H9 (cell line): Measurements from ENCODE around the gene S100A8. TPM values are rescaled to one million over a fixed set of nuclear protein-coding genes. Genes with fewer than 3 reads are reported as not detected.
A peak's percentile ranks its signal among the peaks of the same experiment; 100 is the strongest.

ENCODE experiments used
- DNase-seq: peaks from one replicate; pipeline ENCODE4 v3.0.0-alpha.2; 2017
- H2AFZ ChIP-seq: one replicate; pipeline ENCODE4 v1.6.1; 2013; ENCODE audit warnings: mild to moderate bottlenecking, low read length, control low read depth, moderate library complexity
- H2AK5ac ChIP-seq: 2 replicates; pipeline ENCODE4 v1.6.1; 2013; ENCODE audit warnings: low read length, control low read depth, mixed read lengths; ENCODE audit not compliant: insufficient read length
- H2BK120ac ChIP-seq: one replicate; pipeline ENCODE4 v1.6.1; 2013; ENCODE audit warnings: low read depth, mild to moderate bottlenecking, low read length, control low read depth, inconsistent platforms; ENCODE audit not compliant: poor library complexity, severe bottlenecking
- H2BK12ac ChIP-seq: 2 replicates; pipeline ENCODE4 v1.6.1; 2013; ENCODE audit warnings: low read length, control low read depth, mixed read lengths, low read depth; ENCODE audit not compliant: insufficient read length
- H2BK15ac ChIP-seq: 2 replicates; pipeline ENCODE4 v1.6.1; 2013; ENCODE audit warnings: low read depth, low read length, control low read depth
- H2BK20ac ChIP-seq: one replicate; pipeline ENCODE4 v1.6.1; 2013; ENCODE audit warnings: low read depth, mild to moderate bottlenecking, low read length, control low read depth, inconsistent platforms; ENCODE audit not compliant: poor library complexity, severe bottlenecking
- H2BK5ac ChIP-seq: 2 replicates; pipeline ENCODE4 v1.6.1; 2013; ENCODE audit warnings: low read length, control low read depth, mixed read lengths; ENCODE audit not compliant: insufficient read length
- H3K14ac ChIP-seq: 2 replicates; pipeline ENCODE4 v1.6.1; 2013; ENCODE audit warnings: low read length, control low read depth; ENCODE audit not compliant: insufficient read depth
- H3K18ac ChIP-seq: 2 replicates; pipeline ENCODE4 v1.6.1; 2013; ENCODE audit warnings: low read depth, mild to moderate bottlenecking, mixed read lengths, low read length, control low read depth; ENCODE audit not compliant: insufficient read length
- H3K23ac ChIP-seq: 2 replicates; pipeline ENCODE4 v1.6.1; 2013; ENCODE audit warnings: low read length, control low read depth, mixed read lengths, low read depth; ENCODE audit not compliant: insufficient read length
- H3K23me2 ChIP-seq: 2 replicates; pipeline ENCODE4 v1.6.1; 2013; ENCODE audit warnings: low read depth, mild to moderate bottlenecking, mixed read lengths, low read length, control low read depth; ENCODE audit not compliant: insufficient read length, poor library complexity, severe bottlenecking
- H3K27ac ChIP-seq: 2 replicates; pipeline ENCODE4 v1.5.1; 2013; ENCODE audit warnings: low read length, control low read depth, mixed read lengths, low read depth; ENCODE audit not compliant: insufficient read length
- H3K27me3 ChIP-seq: 2 replicates; pipeline ENCODE4 v1.6.1; 2013; ENCODE audit warnings: low read length, control low read depth, inconsistent platforms; ENCODE audit not compliant: insufficient read depth
- H3K4ac ChIP-seq: 2 replicates; pipeline ENCODE4 v1.6.1; 2013; ENCODE audit warnings: low read depth, mild to moderate bottlenecking, control low read depth, inconsistent platforms, low read length, moderate library complexity
- H3K4me1 ChIP-seq: 2 replicates; pipeline ENCODE4 v1.6.1; 2013; ENCODE audit warnings: low read length, control low read depth, inconsistent platforms; ENCODE audit not compliant: insufficient read depth
- H3K4me2 ChIP-seq: 2 replicates; pipeline ENCODE4 v1.6.1; 2013; ENCODE audit warnings: low read length, control low read depth, mixed read lengths; ENCODE audit not compliant: insufficient read length, insufficient read depth
- H3K56ac ChIP-seq: 2 replicates; pipeline ENCODE4 v1.6.1; 2013; ENCODE audit warnings: low read depth, mild to moderate bottlenecking, mixed read lengths, low read length, control low read depth; ENCODE audit not compliant: insufficient read length
- H3K79me1 ChIP-seq: 2 replicates; pipeline ENCODE4 v1.6.1; 2013; ENCODE audit warnings: low read depth, mild to moderate bottlenecking, moderate library complexity, low read length, control low read depth, inconsistent platforms; ENCODE audit not compliant: insufficient read depth, poor library complexity, severe bottlenecking
- H3K79me2 ChIP-seq: 2 replicates; pipeline ENCODE4 v1.6.1; 2013; ENCODE audit warnings: low read length, control low read depth, inconsistent platforms; ENCODE audit not compliant: insufficient read depth
- H3K9ac ChIP-seq: 2 replicates; pipeline ENCODE4 v1.6.1; 2013; ENCODE audit warnings: low read length, control low read depth, mixed read lengths; ENCODE audit not compliant: insufficient read length; ENCODE audit errors: extremely low read depth
- H3K9me3 ChIP-seq: one replicate; pipeline ENCODE4 v1.6.1; 2013; ENCODE audit warnings: low read depth, low read length, inconsistent platforms; ENCODE audit not compliant: control insufficient read depth
- H3T11ph ChIP-seq: one replicate; pipeline ENCODE4 v1.6.1; 2013; ENCODE audit warnings: mild to moderate bottlenecking, low read length, control low read depth, inconsistent platforms
- H4K20me1 ChIP-seq: one replicate; pipeline ENCODE4 v1.6.1; 2013; ENCODE audit not compliant: control insufficient read depth, insufficient read length, insufficient read depth
- H4K5ac ChIP-seq: 2 replicates; pipeline ENCODE4 v1.6.1; 2013; ENCODE audit warnings: low read depth, mild to moderate bottlenecking, mixed read lengths, low read length, control low read depth; ENCODE audit not compliant: insufficient read length
- H4K8ac ChIP-seq: replicated peaks from 2 replicates; pipeline ENCODE4 v1.6.1; 2013; ENCODE audit warnings: low read length, control low read depth, mixed read lengths, low read depth; ENCODE audit not compliant: insufficient read length
- H4K91ac ChIP-seq: 2 replicates; pipeline ENCODE4 v1.6.1; 2013; ENCODE audit warnings: low read depth, mild to moderate bottlenecking, moderate library complexity, mixed read lengths, low read length, control low read depth; ENCODE audit not compliant: insufficient read length
- H3K27ac Mint-ChIP-seq, 3 experiments: 2 replicates in 2 of 3; 3 replicates in 1 of 3; pipeline ENCODE4 v1.8.0; 2020 to 2021; ENCODE audit warnings: mixed read lengths in 3 of 3, mild to moderate bottlenecking in 1 of 3, moderate library complexity in 1 of 3
- H3K27me3 Mint-ChIP-seq: 2 replicates; pipeline ENCODE4 v1.8.0; 2021; ENCODE audit warnings: low read depth, mild to moderate bottlenecking, moderate library complexity, mixed read lengths
- H3K36me3 Mint-ChIP-seq, 3 experiments: 2 replicates in 2 of 3; 3 replicates in 1 of 3; pipeline ENCODE4 v1.8.0; 2020 to 2021; ENCODE audit warnings: low read depth in 3 of 3, mixed read lengths in 3 of 3; ENCODE audit not compliant: insufficient read depth in 1 of 3
- H3K4me1 Mint-ChIP-seq, 2 experiments: 2 replicates each; pipeline ENCODE4 v1.8.0; 2020; ENCODE audit warnings: mixed read lengths in 2 of 2
- H3K4me3 Mint-ChIP-seq, 2 experiments: 2 replicates in 1 of 2; 3 replicates in 1 of 2; pipeline ENCODE4 v1.8.0; 2020 to 2021; ENCODE audit warnings: mild to moderate bottlenecking in 2 of 2, mixed read lengths in 2 of 2, moderate library complexity in 1 of 2
- H3K9me3 Mint-ChIP-seq, 2 experiments: 2 replicates in 1 of 2; 3 replicates in 1 of 2; pipeline ENCODE4 v1.8.0; 2020; ENCODE audit warnings: mild to moderate bottlenecking in 2 of 2, mixed read lengths in 2 of 2, moderate library complexity in 1 of 2
- CTCF ChIP-seq: fragments of 200-600 bp; sonication (generic); conservative IDR thresholded peaks from 3 replicates; pipeline ENCODE4 v1.8.0; 2021; ENCODE audit warnings: antibody characterized with exemption, mild to moderate bottlenecking
- WGBS: extraction: QIAGEN DNeasy Blood & Tissue Kit; methylation state at CpG from one replicate; pipeline ENCODE4 v1.1.7; 2013; ENCODE audit warnings: missing lambda C conversion rate, low lambda C conversion rate, mixed read lengths; ENCODE audit not compliant: insufficient read length; ENCODE audit errors: extremely low coverage; 5-methylcytosine and 5-hydroxymethylcytosine counted together
- total RNA-seq: library from RNA; stranded (reverse); gene quantifications from 2 replicates; pipeline ENCODE4 v1.2.1, GENCODE V29; 2021

Gene S100A8
- total RNA-seq, 1 experiment from 2014 or later: not detected

GRCh38 chr1:153393926-153394325 lies 3.1 kb upstream of the S100A8 start:
- H3K9me3 ChIP-seq: no peaks in the 10 kb centered on the region
- Mint-ChIP-seq H3K36me3 (no peaks in the 10 kb centered on the region; a peak in 1 of 7 replicates), H3K27me3 (peaks cover 12% of the 10 kb centered on the region), H3K4me1 (peaks cover 0 to 2% of the 10 kb centered on the region in 2 experiments; a peak in 1 of 4 replicates), H3K27ac (no peak overlapping the region), H3K4me3 (no peak overlapping the region), H3K9me3 (no peaks in the 10 kb centered on the region)
- no peaks in the 10 kb centered on the region for H3K4me1 ChIP-seq
- H2BK20ac ChIP-seq: no peak overlapping the region
- H3K79me2 ChIP-seq: no peaks in the 10 kb centered on the region
- H4K5ac ChIP-seq: no peak overlapping the region
- no peak overlapping the region for H4K8ac ChIP-seq
- H3K14ac ChIP-seq: no peak overlapping the region; the same call in 1 of the 2 replicates
- H2AK5ac ChIP-seq: no peak overlapping the region
- H4K91ac ChIP-seq: no peak overlapping the region
- H3K23ac ChIP-seq: no peak overlapping the region
- no peak overlapping the region for H2BK12ac ChIP-seq
- H2AFZ ChIP-seq: no peak overlapping the region
- H3K4ac ChIP-seq: no peak overlapping the region
- H3K56ac ChIP-seq: no peak overlapping the region
- no peak overlapping the region for H3K18ac ChIP-seq
- no peaks in the 10 kb centered on the region for H4K20me1 ChIP-seq
- no peak overlapping the region for H3K4me2 ChIP-seq
- no peak overlapping the region for H3T11ph ChIP-seq
- no peak overlapping the region for H2BK5ac ChIP-seq
- WGBS: no CpG with 5 or more reads among the region's 6 CpGs
- no peaks in the 10 kb centered on the region for H3K23me2 ChIP-seq
- peak; percentile 74 for DNase-seq
- no peak overlapping the region for H2BK120ac ChIP-seq
- no peaks in the 10 kb centered on the region for H3K27me3 ChIP-seq
- no peak overlapping the region for H3K9ac ChIP-seq
- no peak overlapping the region for H2BK15ac ChIP-seq
- no peaks in the 10 kb centered on the region for H3K79me1 ChIP-seq
- peak; percentile 68 for TF ChIP-seq CTCF
- H3K27ac ChIP-seq: no peak overlapping the region
